GM23338 (cell line): ENCODE measurements around the gene TOM1L2. TPM values are rescaled to one million over a fixed set of nuclear protein-coding genes. Genes with fewer than 3 reads are reported as not detected.

Experiments
- ATAC-seq: fragments of 200-7000 bp; cut with Tn5 transposase; 3 replicates; pipeline ENCODE4 v1.9.1; 2020
- DNase-seq: peaks from one replicate; pipeline ENCODE4 v3.0.0-alpha.2; 2015; ENCODE audit warnings: low spot score
- H2AFZ ChIP-seq: fragments of 200-600 bp; sonication (generic); 2 replicates; pipeline ENCODE4 v1.8.0; 2016; ENCODE audit warnings: antibody characterized with exemption, mild to moderate bottlenecking, moderate library complexity
- H3F3A ChIP-seq: fragments of 200-600 bp; sonication (generic); replicated peaks from 2 replicates; pipeline ENCODE4 v1.8.0; 2017; ENCODE audit warnings: antibody characterized with exemption, mixed run types, low read depth
- H3K27ac ChIP-seq: fragments of 200-600 bp; sonication (generic); 2 replicates; pipeline ENCODE4 v1.6.1; 2016; ENCODE audit warnings: low read depth
- H3K27me3 ChIP-seq: fragments of 200-600 bp; sonication (generic); 2 replicates; pipeline ENCODE4 v1.8.0; 2016; ENCODE audit warnings: mild to moderate bottlenecking, mixed run types, moderate library complexity; ENCODE audit not compliant: insufficient read depth
- H3K36me3 ChIP-seq: fragments of 200-600 bp; sonication (generic); 2 replicates; pipeline ENCODE4 v1.8.0; 2016; ENCODE audit warnings: mild to moderate bottlenecking; ENCODE audit not compliant: insufficient read depth
- H3K4me1 ChIP-seq: fragments of 200-600 bp; sonication (generic); 2 replicates; pipeline ENCODE4 v1.8.0; 2016; ENCODE audit warnings: mild to moderate bottlenecking, moderate library complexity; ENCODE audit not compliant: insufficient read depth
- H3K4me2 ChIP-seq: fragments of 200-600 bp; sonication (generic); 2 replicates; pipeline ENCODE4 v1.7.1; 2017; ENCODE audit warnings: mixed run types
- H3K4me3 ChIP-seq: fragments of 200-600 bp; sonication (generic); 2 replicates; pipeline ENCODE4 v1.6.1; 2016; ENCODE audit warnings: mixed run types
- H3K79me2 ChIP-seq: fragments of 200-600 bp; sonication (generic); replicated peaks from 2 replicates; pipeline ENCODE4 v1.8.0; 2017; ENCODE audit warnings: mild to moderate bottlenecking; ENCODE audit not compliant: insufficient read depth
- H3K9me2 ChIP-seq: fragments of 200-600 bp; sonication (generic); 2 replicates; pipeline ENCODE4 v1.8.0; 2017; ENCODE audit not compliant: insufficient read depth
- H4K20me1 ChIP-seq: fragments of 200-600 bp; sonication (generic); replicated peaks from 2 replicates; pipeline ENCODE4 v1.8.0; 2017; ENCODE audit warnings: mild to moderate bottlenecking; ENCODE audit not compliant: insufficient read depth
- H3K27ac Mint-ChIP-seq: 2 replicates; pipeline ENCODE4 v1.8.0; 2020; ENCODE audit warnings: inconsistent platforms, mild to moderate bottlenecking, moderate library complexity, mixed read lengths
- H3K27me3 Mint-ChIP-seq: 3 replicates; pipeline ENCODE4 v1.8.0; 2022; ENCODE audit warnings: low read depth, mild to moderate bottlenecking, moderate library complexity, mixed read lengths, inconsistent platforms; ENCODE audit not compliant: insufficient read depth, poor library complexity
- H3K36me3 Mint-ChIP-seq: 3 replicates; pipeline ENCODE4 v1.8.0; 2021; ENCODE audit warnings: low read depth, mild to moderate bottlenecking, inconsistent platforms, moderate library complexity, mixed read lengths
- H3K4me1 Mint-ChIP-seq: 3 replicates; pipeline ENCODE4 v1.8.0; 2020; ENCODE audit warnings: mild to moderate bottlenecking, inconsistent platforms, mixed read lengths
- H3K4me3 Mint-ChIP-seq: 3 replicates; pipeline ENCODE4 v1.8.0; 2021; ENCODE audit warnings: moderate library complexity, mild to moderate bottlenecking, inconsistent platforms, mixed read lengths
- H3K9me3 Mint-ChIP-seq: 3 replicates; pipeline ENCODE4 v1.8.0; 2020; ENCODE audit warnings: moderate library complexity, mild to moderate bottlenecking, inconsistent platforms, mixed read lengths
- CREB1 ChIP-seq: fragments of 250-450 bp; sonication (Bioruptor Pico); IDR thresholded peaks from 2 replicates; pipeline ENCODE4 v1.5.0; 2020; ENCODE audit warnings: low read depth, mild to moderate bottlenecking, moderate library complexity
- ETS1 ChIP-seq: IDR thresholded peaks from 2 replicates; pipeline ENCODE4 v1.6.1; 2016; ENCODE audit warnings: antibody characterized with exemption
- EZH2 ChIP-seq: fragments of 200-600 bp; sonication (generic); IDR thresholded peaks from one replicate; pipeline ENCODE4 v1.8.0; 2017; ENCODE audit warnings: antibody characterized with exemption, mild to moderate bottlenecking, low read depth; ENCODE audit not compliant: unreplicated experiment
- EZH2phosphoT487 ChIP-seq: fragments of 200-600 bp; sonication (generic); IDR thresholded peaks from one replicate; pipeline ENCODE4 v1.8.1; 2018; ENCODE audit warnings: antibody characterized with exemption; ENCODE audit not compliant: unreplicated experiment
- JUNB ChIP-seq: IDR thresholded peaks from one replicate; pipeline ENCODE4 v1.6.1; 2016; ENCODE audit warnings: antibody characterized with exemption; ENCODE audit not compliant: unreplicated experiment
- NANOG ChIP-seq: IDR thresholded peaks from 2 replicates; pipeline ENCODE4 v1.6.1; 2016; ENCODE audit warnings: antibody characterized with exemption, borderline replicate concordance
- POLR2AphosphoS5 ChIP-seq: IDR thresholded peaks from 2 replicates; pipeline ENCODE4 v1.6.1; 2016; ENCODE audit warnings: antibody characterized with exemption, low read depth
- REST ChIP-seq: IDR thresholded peaks from one replicate; pipeline ENCODE4 v1.6.1; 2018; ENCODE audit warnings: antibody characterized with exemption; ENCODE audit not compliant: unreplicated experiment
- STAT1 ChIP-seq: IDR thresholded peaks from one replicate; pipeline ENCODE4 v1.6.1; 2016; ENCODE audit warnings: antibody characterized with exemption; ENCODE audit not compliant: unreplicated experiment
- ZNF114 ChIP-seq: fragments of 250-450 bp; sonication (Bioruptor Pico); IDR thresholded peaks from 2 replicates; pipeline ENCODE4 v1.5.0; 2020; ENCODE audit warnings: mild to moderate bottlenecking, moderate library complexity
- ZNF331 ChIP-seq: fragments of 250-450 bp; sonication (Bioruptor Pico); IDR thresholded peaks from 2 replicates; pipeline ENCODE4 v1.5.0; 2020; ENCODE audit warnings: low read depth, mild to moderate bottlenecking, moderate library complexity
- polyA plus RNA-seq: library from polyadenylated mRNA; unstranded; fragments of >200 nt; fragmentation: Nextera tagmentation; extraction: Ambion mirVana; gene quantifications from 2 replicates; pipeline ENCODE4 v1.2.1, GENCODE V29; 2016
- total RNA-seq: library from RNA; depleted of rRNA; stranded (reverse); fragments of >200 nt; shearing (Covaris generic); gene quantifications from 2 replicates; pipeline ENCODE4 v1.2.3, GENCODE V29; 2014
- TF ChIP-seq, protein P1 (sequence below), 2 experiments: fragments of 200-600 bp in 1 of 2; sonication (generic) in 1 of 2; conservative IDR thresholded peaks; 2 replicates each; pipeline versions ENCODE4 v1.5.1 to v1.6.1; 2016 to 2017; ENCODE audit warnings: antibody characterized with exemption in 2 of 2, low read depth in 2 of 2, mild to moderate bottlenecking in 2 of 2, moderate library complexity in 1 of 2
- TF ChIP-seq, protein P2 (sequence below): fragments of 250-450 bp; sonication (Bioruptor Pico); IDR thresholded peaks from 2 replicates; pipeline ENCODE4 v1.5.0; 2020; ENCODE audit warnings: mild to moderate bottlenecking, moderate library complexity

The TOM1L2 gene
- total and polyA plus RNA-seq, 2 experiments from 2014 or later: 3.3 TPM

- H3K36me3 ChIP-seq: no peaks in the 10 kb centered on the region
- TF ChIP-seq, protein P1, sequence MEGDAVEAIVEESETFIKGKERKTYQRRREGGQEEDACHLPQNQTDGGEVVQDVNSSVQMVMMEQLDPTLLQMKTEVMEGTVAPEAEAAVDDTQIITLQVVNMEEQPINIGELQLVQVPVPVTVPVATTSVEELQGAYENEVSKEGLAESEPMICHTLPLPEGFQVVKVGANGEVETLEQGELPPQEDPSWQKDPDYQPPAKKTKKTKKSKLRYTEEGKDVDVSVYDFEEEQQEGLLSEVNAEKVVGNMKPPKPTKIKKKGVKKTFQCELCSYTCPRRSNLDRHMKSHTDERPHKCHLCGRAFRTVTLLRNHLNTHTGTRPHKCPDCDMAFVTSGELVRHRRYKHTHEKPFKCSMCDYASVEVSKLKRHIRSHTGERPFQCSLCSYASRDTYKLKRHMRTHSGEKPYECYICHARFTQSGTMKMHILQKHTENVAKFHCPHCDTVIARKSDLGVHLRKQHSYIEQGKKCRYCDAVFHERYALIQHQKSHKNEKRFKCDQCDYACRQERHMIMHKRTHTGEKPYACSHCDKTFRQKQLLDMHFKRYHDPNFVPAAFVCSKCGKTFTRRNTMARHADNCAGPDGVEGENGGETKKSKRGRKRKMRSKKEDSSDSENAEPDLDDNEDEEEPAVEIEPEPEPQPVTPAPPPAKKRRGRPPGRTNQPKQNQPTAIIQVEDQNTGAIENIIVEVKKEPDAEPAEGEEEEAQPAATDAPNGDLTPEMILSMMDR (conservative IDR thresholded peaks at IDR 0.05; ENCODE audit: low read depth in 2 of 2): no peak
- TF ChIP-seq ZNF114 (CRISPR knock-in tag) (no peak), EZH2phosphoT487 (no peak), CREB1 (CRISPR knock-in tag) (no peak), POLR2AphosphoS5 (no peak), NANOG (no peak), REST (no peak), ZNF331 (CRISPR knock-in tag) (no peak), EZH2 (no peak), ETS1 (no peak), STAT1 (no peak), JUNB (no peak)
- TF ChIP-seq, protein P2, sequence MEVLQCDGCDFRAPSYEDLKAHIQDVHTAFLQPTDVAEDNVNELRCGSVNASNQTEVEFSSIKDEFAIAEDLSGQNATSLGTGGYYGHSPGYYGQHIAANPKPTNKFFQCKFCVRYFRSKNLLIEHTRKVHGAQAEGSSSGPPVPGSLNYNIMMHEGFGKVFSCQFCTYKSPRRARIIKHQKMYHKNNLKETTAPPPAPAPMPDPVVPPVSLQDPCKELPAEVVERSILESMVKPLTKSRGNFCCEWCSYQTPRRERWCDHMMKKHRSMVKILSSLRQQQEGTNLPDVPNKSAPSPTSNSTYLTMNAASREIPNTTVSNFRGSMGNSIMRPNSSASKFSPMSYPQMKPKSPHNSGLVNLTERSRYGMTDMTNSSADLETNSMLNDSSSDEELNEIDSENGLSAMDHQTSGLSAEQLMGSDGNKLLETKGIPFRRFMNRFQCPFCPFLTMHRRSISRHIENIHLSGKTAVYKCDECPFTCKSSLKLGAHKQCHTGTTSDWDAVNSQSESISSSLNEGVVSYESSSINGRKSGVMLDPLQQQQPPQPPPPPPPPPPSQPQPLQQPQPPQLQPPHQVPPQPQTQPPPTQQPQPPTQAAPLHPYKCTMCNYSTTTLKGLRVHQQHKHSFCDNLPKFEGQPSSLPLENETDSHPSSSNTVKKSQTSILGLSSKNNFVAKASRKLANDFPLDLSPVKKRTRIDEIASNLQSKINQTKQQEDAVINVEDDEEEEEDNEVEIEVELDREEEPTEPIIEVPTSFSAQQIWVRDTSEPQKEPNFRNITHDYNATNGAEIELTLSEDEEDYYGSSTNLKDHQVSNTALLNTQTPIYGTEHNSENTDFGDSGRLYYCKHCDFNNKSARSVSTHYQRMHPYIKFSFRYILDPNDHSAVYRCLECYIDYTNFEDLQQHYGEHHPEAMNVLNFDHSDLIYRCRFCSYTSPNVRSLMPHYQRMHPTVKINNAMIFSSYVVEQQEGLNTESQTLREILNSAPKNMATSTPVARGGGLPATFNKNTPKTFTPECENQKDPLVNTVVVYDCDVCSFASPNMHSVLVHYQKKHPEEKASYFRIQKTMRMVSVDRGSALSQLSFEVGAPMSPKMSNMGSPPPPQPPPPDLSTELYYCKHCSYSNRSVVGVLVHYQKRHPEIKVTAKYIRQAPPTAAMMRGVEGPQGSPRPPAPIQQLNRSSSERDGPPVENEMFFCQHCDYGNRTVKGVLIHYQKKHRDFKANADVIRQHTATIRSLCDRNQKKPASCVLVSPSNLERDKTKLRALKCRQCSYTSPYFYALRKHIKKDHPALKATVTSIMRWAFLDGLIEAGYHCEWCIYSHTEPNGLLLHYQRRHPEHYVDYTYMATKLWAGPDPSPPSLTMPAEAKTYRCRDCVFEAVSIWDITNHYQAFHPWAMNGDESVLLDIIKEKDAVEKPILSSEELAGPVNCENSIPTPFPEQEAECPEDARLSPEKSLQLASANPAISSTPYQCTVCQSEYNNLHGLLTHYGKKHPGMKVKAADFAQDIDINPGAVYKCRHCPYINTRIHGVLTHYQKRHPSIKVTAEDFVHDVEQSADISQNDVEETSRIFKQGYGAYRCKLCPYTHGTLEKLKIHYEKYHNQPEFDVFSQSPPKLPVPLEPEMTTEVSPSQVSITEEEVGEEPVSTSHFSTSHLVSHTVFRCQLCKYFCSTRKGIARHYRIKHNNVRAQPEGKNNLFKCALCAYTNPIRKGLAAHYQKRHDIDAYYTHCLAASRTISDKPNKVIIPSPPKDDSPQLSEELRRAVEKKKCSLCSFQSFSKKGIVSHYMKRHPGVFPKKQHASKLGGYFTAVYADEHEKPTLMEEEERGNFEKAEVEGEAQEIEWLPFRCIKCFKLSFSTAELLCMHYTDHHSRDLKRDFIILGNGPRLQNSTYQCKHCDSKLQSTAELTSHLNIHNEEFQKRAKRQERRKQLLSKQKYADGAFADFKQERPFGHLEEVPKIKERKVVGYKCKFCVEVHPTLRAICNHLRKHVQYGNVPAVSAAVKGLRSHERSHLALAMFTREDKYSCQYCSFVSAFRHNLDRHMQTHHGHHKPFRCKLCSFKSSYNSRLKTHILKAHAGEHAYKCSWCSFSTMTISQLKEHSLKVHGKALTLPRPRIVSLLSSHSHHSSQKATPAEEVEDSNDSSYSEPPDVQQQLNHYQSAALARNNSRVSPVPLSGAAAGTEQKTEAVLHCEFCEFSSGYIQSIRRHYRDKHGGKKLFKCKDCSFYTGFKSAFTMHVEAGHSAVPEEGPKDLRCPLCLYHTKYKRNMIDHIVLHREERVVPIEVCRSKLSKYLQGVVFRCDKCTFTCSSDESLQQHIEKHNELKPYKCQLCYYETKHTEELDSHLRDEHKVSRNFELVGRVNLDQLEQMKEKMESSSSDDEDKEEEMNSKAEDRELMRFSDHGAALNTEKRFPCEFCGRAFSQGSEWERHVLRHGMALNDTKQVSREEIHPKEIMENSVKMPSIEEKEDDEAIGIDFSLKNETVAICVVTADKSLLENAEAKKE (CRISPR knock-in tag): no peak
- no peaks in the 10 kb centered on the region for H3K27me3 ChIP-seq
- DNase-seq: no peak
- no peaks in the 10 kb centered on the region for H3K9me3 Mint-ChIP-seq
- peaks cover 53% of the 10 kb centered on the region for H3K4me1 Mint-ChIP-seq
- ATAC-seq: no peak
- no peak overlapping the region for H3K4me2 ChIP-seq
- H3K4me3 Mint-ChIP-seq: no peak overlapping the region
- H3K27ac ChIP-seq: no peak overlapping the region
- no peak overlapping the region for H3K4me3 ChIP-seq
- peaks cover 36% of the 10 kb centered on the region for H3K4me1 ChIP-seq
- peaks cover 25% of the 10 kb centered on the region for H3K27me3 Mint-ChIP-seq
- no peak overlapping the region for H3K27ac Mint-ChIP-seq
- H3K9me2 ChIP-seq: no peaks in the 10 kb centered on the region
- no peaks in the 10 kb centered on the region for H3K36me3 Mint-ChIP-seq
- no peaks in the 10 kb centered on the region for H3F3A ChIP-seq
- no peaks in the 10 kb centered on the region for H4K20me1 ChIP-seq
- no peak overlapping the region for H2AFZ ChIP-seq
- H3K79me2 ChIP-seq: no peaks in the 10 kb centered on the region
Measured at GRCh38 chr17:17880577-17881196, 91.5 kb downstream of the TOM1L2 start.
